Kidney epithelial cell (primary cell): ENCODE data around the gene SRSF1. TPM values are rescaled to one million over a fixed set of nuclear protein-coding genes. Genes with fewer than 3 reads are reported as not detected.

Source experiments
- DNase-seq: peaks from one replicate; pipeline ENCODE4 v3.0.0-alpha.2; 2010; ENCODE audit warnings: low read depth
- H3K27me3 ChIP-seq: 2 replicates; pipeline ENCODE4 v1.6.0; 2011; ENCODE audit warnings: low read length; ENCODE audit not compliant: control insufficient read depth, insufficient read depth
- H3K36me3 ChIP-seq: 2 replicates; pipeline ENCODE4 v1.5.1; 2011; ENCODE audit warnings: low read length; ENCODE audit not compliant: control insufficient read depth, insufficient read depth
- H3K4me3 ChIP-seq: 2 replicates; pipeline ENCODE4 v1.5.1; 2011; ENCODE audit warnings: low read depth, mild to moderate bottlenecking, control low read depth, low read length
- total RNA-seq: library from RNA; depleted of rRNA; stranded (reverse); fragments of >200 nt; gene quantifications from 2 replicates; pipeline ENCODE4 v1.2.3, GENCODE V29; 2015
- TF ChIP-seq, protein P1 (sequence below): IDR thresholded peaks from 2 replicates; pipeline ENCODE4 v1.5.1; 2011; ENCODE audit warnings: mild to moderate bottlenecking, moderate library complexity, low read length, control low read depth, inconsistent platforms; ENCODE audit not compliant: insufficient read depth, poor library complexity, severe bottlenecking

Gene SRSF1
- total RNA-seq, 1 donor from 2014 or later = 162 TPM

DNA sequence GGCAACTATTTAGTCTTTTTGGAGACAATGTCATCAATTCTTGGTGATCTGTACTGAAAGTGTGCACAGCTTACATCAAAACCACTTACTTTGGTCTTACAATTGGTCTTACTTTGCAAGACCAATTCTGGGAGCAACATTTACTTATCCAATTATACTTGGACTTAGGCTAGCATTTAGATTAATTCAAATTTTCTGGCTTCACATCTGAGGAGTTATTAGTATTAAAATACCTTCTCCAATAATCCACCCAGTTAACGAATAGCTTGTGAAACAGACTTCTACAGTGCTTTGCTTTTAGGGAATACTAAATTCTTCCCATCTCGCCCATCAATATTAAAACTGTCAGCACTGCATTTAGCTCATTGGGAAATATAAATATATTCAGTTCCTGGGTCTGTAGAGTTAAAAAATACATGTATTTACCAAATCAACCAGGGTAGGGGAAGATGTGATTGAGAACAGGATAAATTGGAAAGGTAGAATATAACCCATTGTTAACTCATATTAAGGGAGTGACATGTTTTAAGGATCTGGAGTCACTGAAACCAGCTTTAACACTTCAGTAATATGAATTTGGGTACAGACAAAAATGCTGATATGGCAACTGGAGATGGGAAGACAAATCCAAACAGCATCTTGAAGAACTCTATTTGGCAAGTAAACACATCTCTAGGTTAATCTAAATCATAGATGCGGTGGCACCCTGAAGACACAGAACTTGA lies 9.8 kb downstream of the SRSF1 start:
- H3K4me3 ChIP-seq = no peak overlapping the region
- H3K36me3 ChIP-seq = no peaks in the 10 kb centered on the region
- TF ChIP-seq, protein P1, sequence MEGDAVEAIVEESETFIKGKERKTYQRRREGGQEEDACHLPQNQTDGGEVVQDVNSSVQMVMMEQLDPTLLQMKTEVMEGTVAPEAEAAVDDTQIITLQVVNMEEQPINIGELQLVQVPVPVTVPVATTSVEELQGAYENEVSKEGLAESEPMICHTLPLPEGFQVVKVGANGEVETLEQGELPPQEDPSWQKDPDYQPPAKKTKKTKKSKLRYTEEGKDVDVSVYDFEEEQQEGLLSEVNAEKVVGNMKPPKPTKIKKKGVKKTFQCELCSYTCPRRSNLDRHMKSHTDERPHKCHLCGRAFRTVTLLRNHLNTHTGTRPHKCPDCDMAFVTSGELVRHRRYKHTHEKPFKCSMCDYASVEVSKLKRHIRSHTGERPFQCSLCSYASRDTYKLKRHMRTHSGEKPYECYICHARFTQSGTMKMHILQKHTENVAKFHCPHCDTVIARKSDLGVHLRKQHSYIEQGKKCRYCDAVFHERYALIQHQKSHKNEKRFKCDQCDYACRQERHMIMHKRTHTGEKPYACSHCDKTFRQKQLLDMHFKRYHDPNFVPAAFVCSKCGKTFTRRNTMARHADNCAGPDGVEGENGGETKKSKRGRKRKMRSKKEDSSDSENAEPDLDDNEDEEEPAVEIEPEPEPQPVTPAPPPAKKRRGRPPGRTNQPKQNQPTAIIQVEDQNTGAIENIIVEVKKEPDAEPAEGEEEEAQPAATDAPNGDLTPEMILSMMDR = no peak
- DNase-seq = no peak
- no peaks in the 10 kb centered on the region for H3K27me3 ChIP-seq

DNA sequence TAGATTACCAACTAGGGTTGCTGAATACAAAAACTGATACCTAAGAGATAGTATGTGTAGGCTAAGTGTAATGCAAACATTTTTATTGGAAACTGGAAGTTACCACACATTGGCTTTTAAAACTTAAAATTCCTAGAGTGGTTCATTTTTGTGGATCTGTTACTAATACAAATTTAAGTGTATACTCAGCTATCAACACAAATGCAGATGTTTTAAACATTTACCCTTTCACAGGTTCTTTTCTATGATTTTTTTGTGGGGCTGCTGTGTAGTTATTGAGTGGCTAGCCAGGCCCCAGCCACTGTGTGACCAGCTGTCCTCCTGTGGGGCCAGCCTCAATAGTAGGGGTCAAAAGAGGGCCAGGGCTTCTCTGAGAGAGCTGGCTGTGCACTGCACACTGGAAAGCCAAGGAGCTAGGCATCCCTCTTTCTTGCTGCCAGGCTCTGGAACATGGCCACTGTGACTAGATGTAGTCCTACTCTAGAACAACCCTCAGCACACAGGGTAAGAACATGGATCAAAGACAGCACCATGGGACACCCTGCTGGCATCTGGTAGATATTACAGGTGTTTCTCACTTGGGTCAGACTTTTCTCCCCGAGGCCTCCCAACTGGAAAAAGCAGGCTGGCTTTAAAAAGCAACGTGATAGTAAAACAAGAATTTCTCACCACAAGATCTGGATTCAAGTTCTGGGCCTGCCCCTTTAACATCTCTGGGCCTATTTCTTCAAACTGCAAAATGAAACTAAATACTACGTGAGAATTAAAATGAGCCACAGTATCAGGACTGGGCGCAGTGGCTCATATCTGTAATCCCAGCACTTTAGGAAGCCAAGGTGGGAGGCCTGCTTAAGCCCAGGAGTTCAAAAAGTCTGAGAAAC lies 11.7 kb downstream of the SRSF1 start:
- Histone ChIP-seq H3K36me3 (no peaks in the 10 kb centered on the region), H3K27me3 (no peaks in the 10 kb centered on the region), H3K4me3 (no peak overlapping the region)
- DNase-seq = no peak
- TF ChIP-seq, protein P1 = peak; percentile 63

DNA sequence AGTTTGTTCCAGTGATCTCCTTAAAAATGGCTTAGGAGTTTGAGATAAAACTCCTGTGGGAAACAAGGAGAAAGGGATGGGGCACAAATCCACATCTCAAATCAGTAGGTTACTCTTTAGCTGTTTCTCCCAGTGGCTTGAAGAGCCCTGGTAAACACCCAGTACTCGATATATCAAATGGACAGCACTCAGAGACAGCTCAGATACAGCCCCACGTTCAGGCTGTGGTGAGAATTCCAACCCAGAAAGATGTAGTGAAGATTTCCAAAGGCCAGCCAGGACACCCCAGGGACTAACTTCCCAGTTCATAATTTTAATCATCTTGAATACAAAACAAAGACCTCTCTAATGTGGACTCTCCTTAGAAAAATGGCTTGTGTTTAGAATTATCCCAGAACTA lies 12.6 kb downstream of the SRSF1 start:
- no peaks in the 10 kb centered on the region for H3K27me3 ChIP-seq
- DNase-seq = no peak
- no peak overlapping the region for H3K4me3 ChIP-seq
- no peaks in the 10 kb centered on the region for H3K36me3 ChIP-seq
- TF ChIP-seq, protein P1 = no peak

DNA sequence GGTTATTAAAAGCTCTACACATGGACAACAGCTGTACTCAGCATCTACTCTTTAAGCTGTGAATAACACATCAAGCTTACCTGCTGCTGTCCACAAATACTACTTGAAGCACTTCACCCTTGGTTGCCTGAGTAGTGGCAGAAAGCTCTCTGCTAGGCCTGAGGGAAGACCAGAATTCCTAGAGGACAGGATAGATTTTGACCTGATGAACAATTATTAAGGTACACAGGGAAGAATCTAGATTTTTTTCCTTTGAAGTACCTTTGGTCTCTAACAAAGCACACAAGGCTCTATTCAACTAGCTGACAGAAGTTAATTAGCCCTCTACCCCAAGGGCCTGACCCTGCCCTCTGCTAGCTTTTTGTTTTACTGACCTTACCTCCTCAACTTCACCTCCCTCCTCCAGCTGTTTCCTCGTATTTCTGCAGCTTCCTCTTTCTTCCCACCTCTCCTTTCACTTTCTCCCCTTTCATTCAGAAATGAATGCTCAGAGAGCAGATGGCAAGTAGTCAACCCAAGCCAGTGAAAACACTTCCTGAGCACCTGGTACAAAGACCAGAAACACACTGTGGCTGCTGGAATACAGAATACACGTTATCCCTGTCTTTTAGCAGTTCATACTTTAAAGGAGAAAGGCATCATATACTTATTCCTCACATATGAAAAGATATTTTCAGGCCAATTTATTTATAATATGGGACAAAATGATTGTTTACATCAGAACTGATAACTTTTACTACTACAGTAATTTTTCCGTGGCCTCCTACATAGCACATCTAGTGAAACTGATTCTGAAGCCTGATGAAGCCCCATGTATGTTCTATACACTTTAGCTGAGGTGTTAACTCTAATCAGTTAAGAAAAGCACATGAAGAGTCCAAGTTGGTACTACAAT lies 13.3 kb downstream of the SRSF1 start:
- H3K36me3 ChIP-seq = no peaks in the 10 kb centered on the region
- H3K4me3 ChIP-seq = no peak overlapping the region
- TF ChIP-seq, protein P1 = no peak
- DNase-seq = no peak
- no peaks in the 10 kb centered on the region for H3K27me3 ChIP-seq

DNA sequence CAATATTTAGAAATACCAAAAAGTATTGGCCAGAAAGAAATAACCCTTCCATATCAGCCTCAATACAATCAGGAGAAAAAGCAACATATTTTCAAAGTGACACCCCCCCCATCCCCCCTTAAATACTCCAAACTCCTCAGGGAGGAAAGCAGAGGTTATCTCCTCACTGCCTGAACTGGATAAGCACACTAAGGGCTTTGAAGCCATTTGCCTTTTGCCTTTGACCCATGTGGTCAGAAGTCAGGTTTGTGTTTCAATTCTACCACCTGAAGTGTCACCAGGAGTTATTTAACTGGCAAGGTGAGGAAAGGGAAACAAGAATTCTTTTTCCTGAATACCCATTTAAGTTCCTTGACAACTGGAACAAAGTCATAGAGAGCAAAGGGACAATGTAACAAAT lies 15.5 kb downstream of the SRSF1 start:
- no peak for DNase-seq
- no peaks in the 10 kb centered on the region for H3K27me3 ChIP-seq
- TF ChIP-seq, protein P1 = no peak
- H3K4me3 ChIP-seq = no peak overlapping the region
- H3K36me3 ChIP-seq = no peaks in the 10 kb centered on the region
